ENCODE results near the gene FUT9.

FUT9 gene

DNA sequence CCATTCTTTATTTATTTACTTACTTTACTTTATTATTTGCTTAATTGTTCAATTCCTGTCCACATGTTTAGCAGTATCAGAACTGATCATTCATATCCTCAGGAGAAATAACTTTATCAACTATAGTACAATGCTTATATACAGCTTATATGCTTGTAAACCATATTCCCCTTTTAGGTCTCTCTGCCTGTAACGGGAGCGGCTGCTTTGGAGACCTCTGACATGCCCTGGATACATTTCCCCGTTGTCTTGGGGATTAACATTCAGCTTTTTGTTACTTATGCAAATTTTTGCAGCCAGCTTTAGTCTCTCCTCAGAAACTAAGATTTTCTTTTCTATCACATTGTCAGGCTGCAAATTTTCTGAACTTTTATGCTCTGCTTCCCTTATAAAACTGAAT is 17.6 kb upstream of the FUT9 start:
- Histone ChIP-seq H3K9me3 (ENCODE audit: control insufficient read depth, insufficient read depth, low read length) (peaks cover 2% of the 10 kb centered on the region; the same call in 1 of the 2 replicates), H3F3A (ENCODE audit: control insufficient read depth, insufficient read depth) (no peaks in the 10 kb centered on the region), H3K79me2 (ENCODE audit: control insufficient read depth, low read length) (no peaks in the 10 kb centered on the region), H3K4me3 (ENCODE audit: low read length) (no peak overlapping the region), H3K36me3 (ENCODE audit: control insufficient read depth, low read length) (no peaks in the 10 kb centered on the region), H3K4me1 (ENCODE audit: control insufficient read depth, low read length) (no peaks in the 10 kb centered on the region), H3K9me2 (replicated peaks; ENCODE audit: control insufficient read depth, low read length) (no peaks in the 10 kb centered on the region), H3K4me2 (ENCODE audit: low read length) (no peak overlapping the region), H3K27ac (ENCODE audit: low read depth, low read length) (no peak overlapping the region), H3K27me3 (ENCODE audit: control insufficient read depth, low read length) (no peaks in the 10 kb centered on the region), H4K20me1 (ENCODE audit: control insufficient read depth, insufficient read depth, low read depth, low read length) (no peaks in the 10 kb centered on the region)
- TF ChIP-seq EZH2phosphoT487 (IDR thresholded peaks at IDR 0.05; ENCODE audit: borderline replicate concordance, low read length) = no peak
- TF ChIP-seq, protein P1, sequence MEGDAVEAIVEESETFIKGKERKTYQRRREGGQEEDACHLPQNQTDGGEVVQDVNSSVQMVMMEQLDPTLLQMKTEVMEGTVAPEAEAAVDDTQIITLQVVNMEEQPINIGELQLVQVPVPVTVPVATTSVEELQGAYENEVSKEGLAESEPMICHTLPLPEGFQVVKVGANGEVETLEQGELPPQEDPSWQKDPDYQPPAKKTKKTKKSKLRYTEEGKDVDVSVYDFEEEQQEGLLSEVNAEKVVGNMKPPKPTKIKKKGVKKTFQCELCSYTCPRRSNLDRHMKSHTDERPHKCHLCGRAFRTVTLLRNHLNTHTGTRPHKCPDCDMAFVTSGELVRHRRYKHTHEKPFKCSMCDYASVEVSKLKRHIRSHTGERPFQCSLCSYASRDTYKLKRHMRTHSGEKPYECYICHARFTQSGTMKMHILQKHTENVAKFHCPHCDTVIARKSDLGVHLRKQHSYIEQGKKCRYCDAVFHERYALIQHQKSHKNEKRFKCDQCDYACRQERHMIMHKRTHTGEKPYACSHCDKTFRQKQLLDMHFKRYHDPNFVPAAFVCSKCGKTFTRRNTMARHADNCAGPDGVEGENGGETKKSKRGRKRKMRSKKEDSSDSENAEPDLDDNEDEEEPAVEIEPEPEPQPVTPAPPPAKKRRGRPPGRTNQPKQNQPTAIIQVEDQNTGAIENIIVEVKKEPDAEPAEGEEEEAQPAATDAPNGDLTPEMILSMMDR (IDR thresholded peaks at IDR 0.05; ENCODE audit: low read depth, low read length, poor library complexity, severe bottlenecking) = no peak

DNA sequence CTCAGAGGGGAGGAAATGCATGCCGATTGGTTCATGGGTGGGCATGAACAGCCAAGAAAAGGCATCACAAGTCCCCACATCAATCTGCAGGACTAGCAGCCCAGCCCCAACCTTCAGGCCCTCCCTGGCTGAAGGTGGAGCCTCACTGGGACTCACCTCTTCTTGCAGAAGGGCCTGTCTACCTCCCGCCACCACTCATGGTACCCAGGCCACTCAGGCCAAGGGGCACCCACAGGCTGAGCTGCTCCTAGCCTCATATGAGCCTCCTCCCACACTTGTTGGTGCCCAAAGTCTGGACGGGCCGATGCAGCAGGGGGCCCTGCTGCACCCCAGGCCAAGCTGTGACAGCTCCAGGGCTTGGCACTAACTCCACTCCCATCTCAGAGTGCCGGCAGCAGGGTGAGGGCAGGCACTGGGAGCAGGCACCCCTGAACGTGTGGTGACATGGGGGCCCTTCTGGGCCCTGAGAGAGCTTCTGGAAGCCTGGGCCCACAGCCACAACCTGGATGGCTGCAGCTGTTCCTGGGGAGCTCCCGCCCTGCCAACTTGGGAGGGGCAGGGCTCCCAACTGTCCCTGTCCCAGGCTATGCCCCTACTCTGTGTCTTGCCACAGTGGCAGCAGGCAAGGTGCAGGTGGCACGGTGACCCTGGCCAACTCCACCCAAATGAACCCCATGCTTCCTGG is 13.7 kb upstream of the FUT9 start:
- no peaks in the 10 kb centered on the region for H3K27me3 ChIP-seq (ENCODE audit: control insufficient read depth, low read length)
- H3K27ac ChIP-seq (ENCODE audit: low read depth, low read length) = no peak overlapping the region
- no peak overlapping the region for H3K4me3 ChIP-seq (ENCODE audit: low read length)
- H3K9me3 ChIP-seq (ENCODE audit: control insufficient read depth, insufficient read depth, low read length) = peaks cover 2% of the 10 kb centered on the region; the same call in 1 of the 2 replicates
- H3K4me2 ChIP-seq (ENCODE audit: low read length) = no peak overlapping the region
- no peaks in the 10 kb centered on the region for H4K20me1 ChIP-seq (ENCODE audit: control insufficient read depth, insufficient read depth, low read depth, low read length)
- H3K79me2 ChIP-seq (ENCODE audit: control insufficient read depth, low read length) = no peaks in the 10 kb centered on the region
- no peaks in the 10 kb centered on the region for H3K4me1 ChIP-seq (ENCODE audit: control insufficient read depth, low read length)
- no peaks in the 10 kb centered on the region for H3K36me3 ChIP-seq (ENCODE audit: control insufficient read depth, low read length)
- H3F3A ChIP-seq (ENCODE audit: control insufficient read depth, insufficient read depth) = no peaks in the 10 kb centered on the region
- no peaks in the 10 kb centered on the region for H3K9me2 ChIP-seq (replicated peaks; ENCODE audit: control insufficient read depth, low read length)
- TF ChIP-seq, protein P1 (IDR thresholded peaks at IDR 0.05; ENCODE audit: low read depth, low read length, poor library complexity, severe bottlenecking) = no peak
- no peak for TF ChIP-seq EZH2phosphoT487 (IDR thresholded peaks at IDR 0.05; ENCODE audit: borderline replicate concordance, low read length)

DNA sequence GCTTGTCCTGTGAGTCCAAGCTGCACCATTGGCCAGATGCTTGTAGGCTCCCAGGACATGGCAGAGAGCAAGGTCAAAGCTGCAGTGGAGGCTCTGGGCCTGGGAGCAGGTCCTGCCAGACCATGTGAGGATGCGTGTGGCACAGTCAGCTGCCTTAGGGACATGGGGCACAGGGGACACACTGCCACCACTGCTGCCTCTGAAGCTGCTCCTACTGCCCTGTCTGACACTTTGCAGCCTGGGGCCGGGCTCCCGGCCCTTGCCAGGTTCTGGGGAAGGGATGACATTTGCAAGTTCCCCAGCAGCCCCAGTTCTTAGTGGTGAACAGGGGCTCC is 13.2 kb upstream of the FUT9 start:
- TF ChIP-seq EZH2phosphoT487 (IDR thresholded peaks at IDR 0.05; ENCODE audit: borderline replicate concordance, low read length) = no peak
- H3F3A ChIP-seq (ENCODE audit: control insufficient read depth, insufficient read depth) = no peaks in the 10 kb centered on the region
- H3K9me2 ChIP-seq (replicated peaks; ENCODE audit: control insufficient read depth, low read length) = no peaks in the 10 kb centered on the region
- peaks cover 2% of the 10 kb centered on the region; the same call in 1 of the 2 replicates for H3K9me3 ChIP-seq (ENCODE audit: control insufficient read depth, insufficient read depth, low read length)
- no peak overlapping the region for H3K4me3 ChIP-seq (ENCODE audit: low read length)
- H3K79me2 ChIP-seq (ENCODE audit: control insufficient read depth, low read length) = no peaks in the 10 kb centered on the region
- no peaks in the 10 kb centered on the region for H3K27me3 ChIP-seq (ENCODE audit: control insufficient read depth, low read length)
- H3K27ac ChIP-seq (ENCODE audit: low read depth, low read length) = no peak overlapping the region
- H3K36me3 ChIP-seq (ENCODE audit: control insufficient read depth, low read length) = no peaks in the 10 kb centered on the region
- H3K4me2 ChIP-seq (ENCODE audit: low read length) = no peak overlapping the region
- no peaks in the 10 kb centered on the region for H4K20me1 ChIP-seq (ENCODE audit: control insufficient read depth, insufficient read depth, low read depth, low read length)
- H3K4me1 ChIP-seq (ENCODE audit: control insufficient read depth, low read length) = no peaks in the 10 kb centered on the region

DNA sequence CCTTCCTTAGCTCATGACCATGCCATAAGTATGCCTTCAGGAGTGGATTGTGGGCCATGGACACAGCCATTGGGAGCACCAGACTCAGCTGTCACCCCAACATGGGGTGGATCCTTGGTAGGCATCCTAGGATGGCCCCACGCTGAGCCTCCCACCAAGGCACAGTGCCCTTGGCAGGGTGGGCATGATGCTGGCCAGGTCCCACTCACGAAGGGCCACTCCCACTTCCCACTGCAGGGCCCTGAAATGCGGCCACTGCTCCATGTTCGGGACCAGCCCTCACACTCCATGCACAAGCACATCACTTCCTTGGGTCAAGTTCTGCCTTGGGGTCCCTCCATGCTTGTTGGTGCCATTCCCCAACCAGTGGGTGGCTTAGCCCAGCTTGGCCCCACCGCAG is 12.9 kb upstream of the FUT9 start:
- Histone ChIP-seq H3K4me2 (ENCODE audit: low read length) (no peak overlapping the region), H3K36me3 (ENCODE audit: control insufficient read depth, low read length) (no peaks in the 10 kb centered on the region), H3K27me3 (ENCODE audit: control insufficient read depth, low read length) (no peaks in the 10 kb centered on the region), H3K9me2 (replicated peaks; ENCODE audit: control insufficient read depth, low read length) (no peaks in the 10 kb centered on the region), H3K4me1 (ENCODE audit: control insufficient read depth, low read length) (no peaks in the 10 kb centered on the region), H3K9me3 (ENCODE audit: control insufficient read depth, insufficient read depth, low read length) (peaks cover 2% of the 10 kb centered on the region; the same call in 1 of the 2 replicates), H3K4me3 (ENCODE audit: low read length) (no peak overlapping the region), H3F3A (ENCODE audit: control insufficient read depth, insufficient read depth) (no peaks in the 10 kb centered on the region), H4K20me1 (ENCODE audit: control insufficient read depth, insufficient read depth, low read depth, low read length) (no peaks in the 10 kb centered on the region), H3K27ac (ENCODE audit: low read depth, low read length) (no peak overlapping the region), H3K79me2 (ENCODE audit: control insufficient read depth, low read length) (no peaks in the 10 kb centered on the region)
- TF ChIP-seq, protein P1 (IDR thresholded peaks at IDR 0.05; ENCODE audit: low read depth, low read length, poor library complexity, severe bottlenecking) = no peak
- TF ChIP-seq EZH2phosphoT487 (IDR thresholded peaks at IDR 0.05; ENCODE audit: borderline replicate concordance, low read length) = no peak

All from DOHH2 (cell line).